Measurements from ENCODE around the gene ALDH3B2. TPM values are rescaled to one million over a fixed set of nuclear protein-coding genes. Genes with fewer than 3 reads are reported as not detected.
"Not testable (repeated sequence)": the region's sequence is repeated elsewhere in the genome, so short reads cannot be mapped to it uniquely, and the experiment has no call there.

ALDH3B2 gene
- total RNA-seq, 3 donors from 2014 or later: 0.29 to 0.48 TPM; not detected in 1

- no peak for TF ChIP-seq CTCF (IDR thresholded peaks at IDR 0.05)
- Histone ChIP-seq H3K36me3 (ENCODE audit: low read depth) (no peaks in the 10 kb centered on the region), H3K9me3 (no peaks in the 10 kb centered on the region), H3K4me3 (no peak overlapping the region), H3K4me1 (ENCODE audit: low read depth) (no peaks in the 10 kb centered on the region)
- intact Hi-C loops (cut with DNase I, micrococcal nuclease): no loop called here
- ATAC-seq (no peak), DNase-seq (no peak)
Observed at GRCh38 chr11:67705264-67705663, 30.8 kb upstream of the ALDH3B2 start.

GRCh38 chr11:67704524-67704923 lies 30.1 kb upstream of the ALDH3B2 start:
- DNase-seq (no peak), ATAC-seq (no peak)
- no peaks in the 10 kb centered on the region for H3K4me1 ChIP-seq (ENCODE audit: low read depth)
- TF ChIP-seq CTCF (IDR thresholded peaks at IDR 0.05): no peak
- intact Hi-C loops (cut with DNase I, micrococcal nuclease): no loop called here
- H3K9me3 ChIP-seq: no peaks in the 10 kb centered on the region
- H3K36me3 ChIP-seq (ENCODE audit: low read depth): no peaks in the 10 kb centered on the region
- H3K4me3 ChIP-seq: no peak overlapping the region

GRCh38 chr11:67703709-67704108 lies 29.3 kb upstream of the ALDH3B2 start:
- H3K36me3 ChIP-seq (ENCODE audit: low read depth); ATAC-seq; H3K4me1 ChIP-seq (ENCODE audit: low read depth); DNase-seq; H3K9me3 ChIP-seq; H3K4me3 ChIP-seq; intact Hi-C loops (cut with DNase I, micrococcal nuclease): not testable (repeated sequence)

- Histone ChIP-seq H3K4me3 (no peak overlapping the region), H3K36me3 (ENCODE audit: low read depth) (no peaks in the 10 kb centered on the region), H3K4me1 (ENCODE audit: low read depth) (no peaks in the 10 kb centered on the region), H3K9me3 (peaks cover 2% of the 10 kb centered on the region)
- ATAC-seq (no peak), DNase-seq (no peak)
- no peak for TF ChIP-seq CTCF (IDR thresholded peaks at IDR 0.05)
- intact Hi-C loops (cut with DNase I, micrococcal nuclease): no loop called here
Observed at GRCh38 chr11:67700548-67701262, 26.3 kb upstream of the ALDH3B2 start.

GRCh38 chr11:67700141-67700540 lies 25.7 kb upstream of the ALDH3B2 start:
- H3K4me3 ChIP-seq: no peak overlapping the region
- DNase-seq: no peak
- no peaks in the 10 kb centered on the region for H3K4me1 ChIP-seq (ENCODE audit: low read depth)
- intact Hi-C loops (cut with DNase I, micrococcal nuclease): no loop called here
- TF ChIP-seq CTCF (IDR thresholded peaks at IDR 0.05): no peak
- no peaks in the 10 kb centered on the region for H3K36me3 ChIP-seq (ENCODE audit: low read depth)
- peaks cover 2% of the 10 kb centered on the region for H3K9me3 ChIP-seq
- no peak for ATAC-seq

GRCh38 chr11:67699521-67699920 lies 25.1 kb upstream of the ALDH3B2 start:
- peaks cover 2% of the 10 kb centered on the region for H3K9me3 ChIP-seq
- no peak overlapping the region for H3K4me3 ChIP-seq
- intact Hi-C loops (cut with DNase I, micrococcal nuclease): no loop called here
- no peak for DNase-seq
- H3K36me3 ChIP-seq (ENCODE audit: low read depth): no peaks in the 10 kb centered on the region
- no peak for ATAC-seq
- no peak for TF ChIP-seq CTCF (IDR thresholded peaks at IDR 0.05)
- H3K4me1 ChIP-seq (ENCODE audit: low read depth): no peaks in the 10 kb centered on the region

Data from mucosa of descending colon (tissue), 3 donors.